Stimulated activated CD8-positive, alpha-beta memory T cell treated with anti-CD3 and anti-CD28 coated beads, Interleukin-2, amount 100 ng/mL, for 48 hours (primary cell): ENCODE measurements around the gene ZNF648.
A peak's percentile ranks its signal among the peaks of the same experiment; 100 is the strongest.
"Not testable (repeated sequence)": the region's sequence is repeated elsewhere in the genome, so short reads cannot be mapped to it uniquely, and the experiment has no call there.

Source experiments
- DNase-seq, 2 donors: peaks; one replicate each; pipeline ENCODE4 v3.0.0-alpha.2; 2020; ENCODE audit warnings: low read depth in 2 of 2

ZNF648 gene

GRCh38 chr1:182069028-182069466 lies 7.5 kb upstream of the ZNF648 start:
- DNase-seq, result no peak

DNA sequence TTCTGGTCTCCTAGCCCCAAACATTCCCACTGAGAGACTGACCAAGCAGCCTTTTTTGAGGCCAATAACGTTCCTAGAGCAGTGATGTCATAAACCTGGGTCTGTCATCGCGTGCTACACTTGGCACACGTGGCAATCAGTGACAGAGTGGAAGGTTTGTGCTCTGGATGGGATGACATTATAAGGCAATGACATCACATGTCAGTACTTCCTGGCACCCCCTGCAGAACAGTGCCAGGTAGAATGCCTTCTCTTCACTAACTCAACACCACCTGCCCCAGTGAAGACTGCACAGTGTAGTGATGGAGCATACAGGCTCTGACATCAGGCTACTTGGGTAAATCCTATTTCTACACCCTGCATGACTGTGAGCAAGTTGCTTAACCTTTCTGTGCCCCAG lies 5.4 kb upstream of the ZNF648 start:
- no peak for DNase-seq

GRCh38 chr1:182065126-182065845 lies 3.8 kb upstream of the ZNF648 start:
- no peak for DNase-seq

GRCh38 chr1:182064611-182065010 lies 3.1 kb upstream of the ZNF648 start:
- DNase-seq, result no peak

- DNase-seq, result no peak
Measured at GRCh38 chr1:182062223-182062622, 711 bp upstream of the ZNF648 start.

DNA sequence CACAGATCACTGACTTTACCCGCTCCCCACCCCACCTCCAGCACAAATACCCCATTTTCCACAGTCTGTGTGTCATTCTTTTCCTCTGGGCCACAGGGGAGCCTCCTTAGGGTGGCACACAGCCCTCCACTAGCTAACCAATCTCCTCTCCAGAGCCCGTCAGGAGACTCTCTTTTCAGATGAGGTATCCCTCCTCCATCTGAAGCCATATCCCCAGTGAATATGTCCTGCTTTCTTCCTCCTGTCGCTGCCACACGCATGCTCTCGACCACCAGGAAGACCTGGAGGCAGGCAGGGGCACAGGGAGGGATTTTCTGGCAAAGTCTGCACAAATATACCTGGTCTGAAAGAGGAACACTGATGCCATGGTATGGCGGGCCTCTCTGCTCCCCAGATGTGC lies 635 bp downstream of the ZNF648 start:
- no peak for DNase-seq

DNA sequence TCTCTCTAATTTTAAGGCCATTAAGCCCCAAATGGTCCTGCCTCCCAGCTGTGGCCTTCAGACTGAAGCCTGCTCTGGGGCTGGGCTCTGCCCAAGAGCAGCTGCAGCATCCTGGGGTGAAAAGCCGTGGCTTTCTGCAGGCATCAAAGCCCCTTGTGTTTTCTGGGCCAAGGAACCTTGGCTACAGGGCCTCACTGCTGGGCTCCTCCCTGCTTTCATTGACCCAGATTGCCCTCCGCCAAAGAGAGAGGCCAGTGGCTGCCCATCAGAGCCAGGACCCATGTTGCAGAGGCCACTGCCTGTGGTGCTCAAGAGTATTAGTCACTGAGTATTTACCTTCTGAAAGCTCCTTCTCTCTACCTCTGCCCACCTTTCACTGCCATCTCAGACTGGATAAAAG lies 1.6 kb downstream of the ZNF648 start:
- no peak for DNase-seq

DNA sequence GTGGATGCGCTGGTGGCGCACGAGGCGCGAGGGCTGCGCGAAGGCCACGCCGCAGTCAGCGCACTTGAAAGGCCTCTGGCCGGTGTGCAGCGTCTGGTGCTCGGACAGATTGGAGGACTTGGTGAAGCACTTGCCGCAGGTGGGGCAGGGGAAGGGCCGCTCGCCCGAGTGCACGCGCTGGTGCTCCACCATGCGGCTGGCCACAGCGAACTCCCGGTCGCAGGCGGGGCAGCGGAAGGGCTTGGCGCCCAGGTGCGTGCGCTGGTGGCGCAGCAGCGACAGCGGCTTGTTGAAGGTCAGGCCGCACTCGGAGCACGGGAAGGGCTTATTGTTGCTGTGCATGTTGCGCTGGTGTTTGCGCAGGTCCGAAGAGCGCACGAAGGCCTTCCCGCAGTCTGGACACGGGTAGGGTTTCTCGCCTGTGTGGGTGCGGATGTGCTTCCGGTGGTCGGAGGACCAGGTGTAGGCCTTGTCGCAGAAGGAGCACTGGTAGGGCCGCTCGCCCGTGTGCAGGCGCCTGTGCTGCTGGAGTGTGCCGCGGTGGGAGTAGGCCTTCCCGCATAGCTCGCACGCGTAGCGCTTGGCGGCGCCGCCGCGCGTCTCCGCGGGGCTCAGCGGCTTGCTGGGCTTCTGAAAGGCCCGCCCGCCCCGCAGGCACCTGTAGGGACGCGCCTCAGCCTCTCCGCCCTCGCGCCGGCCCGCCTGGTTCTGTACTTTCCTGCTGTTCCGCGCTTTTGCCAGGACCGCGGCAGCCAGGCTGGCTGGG lies 4.7 kb downstream of the ZNF648 start:
- no peak for DNase-seq

GRCh38 chr1:182054698-182055326 lies 6.7 kb downstream of the ZNF648 start:
- peak; percentile 21 to 34 for DNase-seq

GRCh38 chr1:182052355-182052754 lies 9.2 kb downstream of the ZNF648 start:
- no peak for DNase-seq

DNA sequence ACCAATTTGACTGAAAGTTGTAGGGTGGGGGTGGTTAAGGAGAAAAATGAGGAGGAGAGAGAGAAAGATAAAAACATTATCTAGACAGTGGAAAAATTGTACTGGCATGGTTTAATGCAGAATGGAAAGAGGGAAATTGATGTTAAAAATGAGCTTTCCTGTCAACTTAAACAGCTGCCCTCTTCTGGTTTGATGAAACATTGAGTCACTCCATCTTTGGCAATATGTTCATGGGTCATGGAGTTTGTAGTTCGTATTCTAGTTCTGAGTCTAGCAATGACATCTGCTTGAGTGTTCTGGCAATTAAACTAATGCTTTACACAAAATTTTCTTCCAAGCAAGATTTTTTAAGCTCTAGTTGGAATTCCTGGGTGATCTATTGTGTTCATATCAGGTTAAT lies 9.6 kb downstream of the ZNF648 start:
- DNase-seq, result no peak

DNA sequence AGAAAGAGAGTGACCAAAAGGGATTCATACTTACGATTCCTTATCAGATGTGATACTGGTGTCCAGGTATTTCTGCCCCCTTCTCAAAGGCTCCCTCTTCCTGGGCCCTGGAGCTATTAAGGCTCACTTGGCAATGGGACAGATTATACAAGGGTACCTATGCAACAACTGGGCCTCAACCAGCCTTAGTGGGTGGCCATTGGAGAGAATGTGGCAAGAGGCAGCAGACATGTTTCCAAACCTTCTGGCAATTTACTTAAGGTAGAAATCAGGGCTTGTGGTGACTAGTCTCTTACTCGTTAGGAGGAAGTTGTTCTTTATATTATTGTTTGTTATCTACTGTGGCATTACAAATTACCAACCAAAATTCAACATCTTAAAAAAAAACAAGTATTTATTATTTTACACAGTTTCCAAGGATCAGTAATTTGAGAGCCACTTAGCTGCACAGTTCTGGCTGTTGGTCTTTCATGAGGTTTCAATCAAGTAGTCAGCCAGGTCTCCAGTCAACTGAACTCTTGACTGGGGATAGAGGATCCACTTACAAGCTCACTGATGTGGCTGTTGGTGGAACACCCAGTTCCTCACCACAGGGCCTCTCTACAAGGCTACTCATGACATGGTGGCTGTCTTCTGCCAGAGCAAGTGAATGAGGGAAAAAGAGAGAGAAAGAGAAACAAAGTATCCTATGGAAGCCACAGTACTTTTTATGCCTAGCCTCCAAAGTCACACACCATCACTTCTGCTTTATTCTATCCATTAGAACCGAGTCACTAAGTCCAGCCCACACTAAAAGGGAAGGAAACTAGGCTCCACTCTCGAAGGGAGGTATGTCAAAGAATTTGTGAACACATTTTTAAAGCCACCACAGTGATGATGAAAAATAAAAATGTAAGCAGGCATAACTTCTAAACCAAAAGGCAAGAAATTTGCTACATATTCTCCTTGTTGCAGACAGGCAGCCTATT lies 10.7 kb downstream of the ZNF648 start:
- no peak for DNase-seq

DNA sequence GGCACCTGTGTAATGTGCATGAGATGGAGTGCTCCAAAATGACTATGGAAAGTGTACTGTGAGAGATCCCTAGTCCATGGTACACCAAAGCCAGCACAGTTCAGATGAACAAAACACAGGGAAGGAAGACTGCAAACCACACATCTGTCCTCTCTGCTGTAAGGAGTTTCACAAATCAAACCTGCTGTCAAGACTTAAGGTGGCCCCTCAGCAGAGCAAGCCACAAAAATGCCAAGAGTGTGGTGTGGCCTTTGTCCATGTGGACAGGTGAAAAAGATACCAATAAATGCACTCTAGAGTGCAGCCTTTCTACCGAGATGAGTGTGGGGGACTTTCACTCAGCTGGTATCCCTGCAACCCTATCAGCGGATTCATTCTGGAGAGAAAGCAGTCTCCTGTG lies 12.9 kb downstream of the ZNF648 start:
- no peak for DNase-seq

DNA sequence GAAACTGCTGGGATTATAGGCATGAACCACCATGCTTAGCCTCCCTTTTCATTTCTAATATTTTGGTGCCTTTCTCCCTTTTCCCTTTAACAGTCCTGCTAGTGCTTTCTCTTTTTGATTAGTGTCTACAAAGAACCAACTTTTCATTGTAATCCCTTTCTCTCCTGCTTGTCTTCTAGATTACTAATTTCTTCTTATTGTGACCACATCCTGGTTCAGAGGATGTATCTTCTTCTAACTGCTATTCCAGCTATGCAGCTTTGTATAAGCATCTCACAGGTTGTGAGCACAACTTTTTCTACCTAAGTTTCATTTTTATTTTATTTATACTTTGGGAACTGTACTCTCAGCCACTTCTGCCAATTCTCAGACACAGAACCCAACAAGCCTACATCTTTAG lies 14.7 kb downstream of the ZNF648 start:
- DNase-seq, result no peak

DNA sequence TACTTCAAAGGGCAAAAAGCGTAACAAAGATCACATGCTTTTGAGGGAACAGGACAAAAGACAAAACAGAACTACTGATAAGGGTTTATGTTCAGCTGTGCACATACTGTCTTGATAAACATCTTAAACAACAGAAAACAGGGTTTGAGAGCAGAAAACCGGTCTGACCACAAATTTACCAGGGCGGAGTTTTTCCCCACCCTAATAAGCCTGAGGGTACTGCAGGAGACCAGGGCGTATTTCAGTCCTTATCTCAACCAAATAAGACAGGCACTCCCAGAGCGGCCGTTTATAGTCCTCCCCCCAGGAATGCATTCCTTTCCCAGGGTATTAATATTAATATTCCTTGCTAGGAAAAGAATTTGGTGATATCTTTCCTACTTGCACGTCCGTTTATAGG lies 16.0 kb downstream of the ZNF648 start:
- not testable (repeated sequence) for DNase-seq

GRCh38 chr1:182041615-182042014 lies 19.9 kb downstream of the ZNF648 start:
- no peak for DNase-seq

- DNase-seq, result no peak
Measured at GRCh38 chr1:182038220-182038619, 23.3 kb downstream of the ZNF648 start.

GRCh38 chr1:182035097-182035770 lies 26.3 kb downstream of the ZNF648 start:
- DNase-seq, result peak in 1 of 2 donors; percentile 13

DNA sequence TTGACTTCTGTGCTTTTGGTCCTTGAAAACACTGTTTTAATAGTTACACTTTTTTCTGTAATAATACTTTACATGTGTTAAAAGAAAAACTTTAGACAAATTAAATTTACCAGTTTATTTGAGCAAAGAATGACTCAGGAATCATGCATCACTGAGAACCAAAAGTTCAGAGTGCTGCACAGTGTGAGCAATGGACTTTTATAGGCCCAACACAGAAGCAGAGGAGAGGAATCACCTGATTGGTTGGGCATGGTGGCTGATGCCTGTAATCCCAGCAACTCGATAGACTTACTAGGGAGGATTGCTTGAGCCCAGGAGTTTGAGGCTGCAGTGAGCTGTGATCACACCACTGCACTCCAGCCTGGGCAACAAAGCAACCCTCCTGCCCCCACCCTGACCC lies 29.3 kb downstream of the ZNF648 start:
- DNase-seq, result no peak

DNA sequence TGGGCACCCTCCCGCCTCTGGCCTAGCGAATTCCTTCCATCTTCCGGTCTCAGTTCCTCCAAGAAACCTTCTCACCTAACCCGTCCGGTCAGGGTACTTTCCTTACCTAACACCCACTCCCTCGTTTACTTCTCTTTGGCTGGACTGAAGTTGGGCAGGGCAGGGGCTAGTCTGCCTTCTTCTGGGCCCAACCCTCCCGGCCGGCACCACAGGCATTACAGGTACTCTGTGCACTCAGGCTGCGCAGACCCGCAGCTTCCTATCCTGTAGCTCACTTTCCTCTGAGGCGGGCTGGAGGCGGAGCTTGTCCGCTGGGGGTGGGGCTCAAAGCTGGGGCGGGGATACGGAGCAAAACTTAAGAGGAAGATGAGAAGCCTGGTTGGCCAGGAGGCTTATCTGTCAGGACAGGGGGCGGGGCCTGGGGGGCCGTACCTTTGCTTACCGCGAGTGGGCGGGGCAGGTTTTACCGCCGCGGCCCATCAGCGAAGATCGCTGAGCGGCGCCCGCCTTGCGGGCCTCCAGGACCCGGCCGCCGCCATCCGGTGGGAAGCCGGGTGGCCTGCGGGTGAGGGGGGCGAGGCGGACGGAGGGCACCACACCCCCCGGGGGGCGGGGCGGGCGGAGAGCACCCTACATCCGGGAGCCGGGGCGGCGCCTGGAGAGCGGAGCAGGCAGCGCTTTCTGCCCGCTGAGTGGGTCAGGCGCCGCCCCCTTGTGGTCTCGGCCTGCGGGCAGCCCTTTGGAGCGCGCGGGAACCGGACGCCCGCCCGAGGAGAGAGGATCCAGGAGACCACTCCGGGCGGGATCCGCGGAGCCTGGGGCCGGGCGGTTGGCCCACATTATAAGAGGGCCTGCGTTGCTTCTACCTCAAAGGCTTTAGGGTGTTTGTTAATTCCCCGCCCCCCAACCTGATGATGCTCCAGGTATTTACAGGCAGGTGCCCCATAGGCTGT lies 31.9 kb downstream of the ZNF648 start:
- peak; percentile 94 to 97 for DNase-seq
